Naive thymus-derived CD4-positive, alpha-beta T cell (primary cell): ENCODE measurements around the gene CD247. TPM values are rescaled to one million over a fixed set of nuclear protein-coding genes. Genes with fewer than 3 reads are reported as not detected.

Experiments used
- ATAC-seq: fragments of 150-1000 bp; cut with Tn5 transposase; 2 replicates; pipeline ENCODE4 v1.10.0; 2021; ENCODE audit warnings: mild to moderate bottlenecking, moderate library complexity
- CTCF ChIA-PET: fragments of 350-600 bp; sonication (Branson Sonifier 250); formaldehyde crosslinking; loops from one replicate; lab custom pipeline; 2021; ENCODE audit warnings: antibody characterized with exemption; lab: Charles Lee
- POLR2A ChIA-PET: fragments of 350-600 bp; sonication (Branson Sonifier 250); formaldehyde crosslinking; loops from one replicate; lab custom pipeline; 2021; ENCODE audit warnings: antibody characterized with exemption, inconsistent platforms; lab: Charles Lee
- DNase-seq, 9 donors: peaks; one replicate each; pipeline versions ENCODE4 v3.0.0 to v3.0.0-alpha.2; 2020 to 2022; ENCODE audit warnings: mixed read lengths in 1 of 9
- H3K27ac ChIP-seq: one replicate; pipeline ENCODE4 v1.7.0; 2013; ENCODE audit warnings: mild to moderate bottlenecking, low read depth, low read length, moderate library complexity
- H3K27me3 ChIP-seq, 2 donors: one replicate each; pipeline ENCODE4 v1.7.0; 2013; ENCODE audit warnings: low read length in 2 of 2, mild to moderate bottlenecking in 2 of 2, moderate library complexity in 2 of 2; ENCODE audit not compliant: control insufficient read depth in 2 of 2, insufficient read depth in 2 of 2
- H3K36me3 ChIP-seq, 3 experiments: 1 replicate in 2 of 3; 2 replicates in 1 of 3; pipeline ENCODE4 v1.7.0; 2013; ENCODE audit warnings: low read length in 3 of 3, mild to moderate bottlenecking in 3 of 3, moderate library complexity in 1 of 3; ENCODE audit not compliant: insufficient read depth in 3 of 3, control insufficient read depth in 2 of 3
- H3K4me1 ChIP-seq, 2 donors: one replicate each; pipeline ENCODE4 v1.7.0; 2013; ENCODE audit warnings: low read length in 2 of 2, mild to moderate bottlenecking in 2 of 2, moderate library complexity in 1 of 2; ENCODE audit not compliant: control insufficient read depth in 2 of 2, insufficient read depth in 2 of 2
- H3K4me3 ChIP-seq: 2 replicates; pipeline ENCODE4 v1.7.0; 2013; ENCODE audit warnings: mild to moderate bottlenecking, low read length
- H3K9me3 ChIP-seq, 3 experiments: 1 replicate in 2 of 3; 2 replicates in 1 of 3; pipeline ENCODE4 v1.7.0; 2013; ENCODE audit warnings: low read length in 3 of 3; ENCODE audit not compliant: control insufficient read depth in 2 of 3
- H3K27ac Mint-ChIP-seq, 9 donors: one replicate each; pipeline ENCODE4 v1.8.0; 2020 to 2022; ENCODE audit warnings: mixed read lengths in 9 of 9, mild to moderate bottlenecking in 8 of 9, moderate library complexity in 5 of 9, inconsistent platforms in 2 of 9
- H3K27me3 Mint-ChIP-seq, 5 donors: one replicate each; pipeline ENCODE4 v1.8.0; 2021 to 2022; ENCODE audit warnings: mixed read lengths in 5 of 5, mild to moderate bottlenecking in 1 of 5
- H3K36me3 Mint-ChIP-seq, 5 donors: one replicate each; pipeline ENCODE4 v1.8.0; 2020 to 2022; ENCODE audit warnings: mixed read lengths in 5 of 5, mild to moderate bottlenecking in 3 of 5, inconsistent platforms in 1 of 5
- H3K4me1 Mint-ChIP-seq, 7 donors: one replicate each; pipeline ENCODE4 v1.8.0; 2020 to 2022; ENCODE audit warnings: mixed read lengths in 7 of 7, mild to moderate bottlenecking in 3 of 7, inconsistent platforms in 1 of 7
- H3K4me3 Mint-ChIP-seq, 10 donors: one replicate each; pipeline ENCODE4 v1.8.0; 2020 to 2022; ENCODE audit warnings: mild to moderate bottlenecking in 10 of 10, mixed read lengths in 10 of 10, moderate library complexity in 6 of 10, inconsistent platforms in 2 of 10
- H3K9me3 Mint-ChIP-seq, 11 donors: one replicate each; pipeline ENCODE4 v1.8.0; 2020 to 2022; ENCODE audit warnings: mixed read lengths in 11 of 11, mild to moderate bottlenecking in 4 of 11, inconsistent platforms in 1 of 11, moderate library complexity in 1 of 11
- intact Hi-C, 2 donors: fragments of 100-400 bp; cut with micrococcal nuclease; formaldehyde crosslinking; loops; one replicate each; pipeline ENCODE4 v1.15.1; 2023
- polyA plus RNA-seq, 2 donors: library from polyadenylated mRNA; unstranded; fragments of 300-500 nt; fragmentation: Illumina TruSeq; gene quantifications; one replicate each; pipeline ENCODE4 v1.2.3, GENCODE V29; 2021
- total RNA-seq, 6 experiments: library from RNA in 5 of 6; stranded (reverse) in 5 of 6; gene quantifications; 1 replicate in 5 of 6; 2 replicates in 1 of 6; pipeline ENCODE4 v1.2.3 and lab custom pipeline; 2021 to 2026

Gene CD247
- total and polyA plus RNA-seq, 7 experiments from 2014 or later, result 246 to 476 (median 352) TPM

DNA sequence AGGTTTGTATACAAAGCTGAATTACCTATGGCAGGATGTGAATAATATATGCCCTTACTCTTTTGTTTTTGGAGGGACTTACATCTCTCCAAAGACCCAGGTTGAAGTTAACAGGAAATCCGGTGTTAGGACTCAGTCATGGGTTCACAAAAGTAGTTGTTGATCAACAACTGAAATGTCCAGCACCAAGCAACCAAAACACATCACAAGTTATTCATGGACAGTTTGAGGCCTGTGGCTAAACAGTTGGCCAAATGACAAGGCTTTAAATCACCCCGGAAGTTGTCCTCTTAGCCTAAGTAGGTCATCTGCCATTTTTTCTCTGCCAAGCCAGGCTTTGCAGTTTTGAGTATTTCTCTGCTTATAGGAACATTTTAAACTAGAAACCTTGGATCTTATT, 89.9 kb downstream of the CD247 start:
- no peaks in the 10 kb centered on the region for H3K27me3 ChIP-seq
- H3K27me3 Mint-ChIP-seq, result no peaks in the 10 kb centered on the region
- intact Hi-C loops, result loop anchor here in 1 of 2 donors (2.0 kb wide), 1 partner anchor 14 kb away; no protein-coding TSS in a partner anchor
- ATAC-seq (peak; percentile 39), DNase-seq (no peak)
- CTCF ChIA-PET, result no interaction called here
- POLR2A ChIA-PET, result interaction anchor here (1.0 to 2.4 kb wide), 7 partner anchors 10 to 91 kb away, joined by 3 to 11 read pairs (median 4); no protein-coding TSS in a partner anchor
- H3K9me3 ChIP-seq, result no peaks in the 10 kb centered on the region
- peaks cover 4 to 25% (median 8%) of the 10 kb centered on the region in 5 donors for H3K36me3 Mint-ChIP-seq
- peaks cover 9 to 19% of the 10 kb centered on the region in 2 donors for H3K4me1 ChIP-seq
- no peak overlapping the region for H3K4me3 ChIP-seq
- H3K9me3 Mint-ChIP-seq, result peaks cover 0 to 6% (median 0%) of the 10 kb centered on the region in 11 donors
- H3K4me1 Mint-ChIP-seq, result peaks cover 16 to 77% (median 29%) of the 10 kb centered on the region in 7 donors
- peaks cover 0 to 40% (median 4%) of the 10 kb centered on the region in 3 experiments for H3K36me3 ChIP-seq
- peak overlapping the region; percentile 6 for H3K27ac ChIP-seq
- H3K4me3 Mint-ChIP-seq, result peak overlapping the region in 1 of 10 donors; percentile 14
- H3K27ac Mint-ChIP-seq, result peak overlapping the region; percentile 55 to 93 (median 76)

DNA sequence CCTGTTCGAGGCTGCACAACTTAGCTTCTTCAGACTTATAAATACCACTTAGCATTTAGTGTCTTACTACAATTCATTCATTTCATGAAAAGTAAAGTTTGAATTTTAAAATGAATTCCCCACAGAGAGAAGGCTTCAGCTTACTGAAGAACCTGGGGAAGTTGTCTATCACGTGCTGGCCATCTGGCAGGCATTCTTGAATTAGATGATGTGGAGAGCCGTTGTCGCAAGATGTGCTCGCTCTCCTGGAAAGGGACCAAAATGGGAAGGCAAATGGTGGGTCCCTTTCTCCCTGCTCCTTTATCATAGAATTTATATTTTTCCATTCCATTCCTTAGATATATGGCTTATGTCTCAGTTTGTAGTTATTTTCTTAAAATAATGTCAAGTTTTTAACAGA, 90.5 kb downstream of the CD247 start:
- POLR2A ChIA-PET, result interaction anchor here (1.0 to 1.8 kb wide), 5 partner anchors 9 to 56 kb away, joined by 3 to 5 read pairs (median 3); no protein-coding TSS in a partner anchor
- Mint-ChIP-seq H3K27me3 (no peaks in the 10 kb centered on the region), H3K4me3 (peak overlapping the region in 1 of 10 donors; percentile 14), H3K9me3 (peaks cover 0 to 6% (median 0%) of the 10 kb centered on the region in 11 donors), H3K4me1 (peaks cover 13 to 77% (median 26%) of the 10 kb centered on the region in 7 donors), H3K36me3 (peaks cover 3 to 20% (median 6%) of the 10 kb centered on the region in 5 donors), H3K27ac (peak overlapping the region in 8 of 9 donors; percentile 65 to 93 (median 80))
- H3K4me1 ChIP-seq, result peaks cover 9 to 19% of the 10 kb centered on the region in 2 donors
- H3K27ac ChIP-seq, result no peak overlapping the region
- CTCF ChIA-PET, result no interaction called here
- ATAC-seq, result no peak
- no peaks in the 10 kb centered on the region for H3K27me3 ChIP-seq
- no peaks in the 10 kb centered on the region for H3K9me3 ChIP-seq
- H3K36me3 ChIP-seq, result peaks cover 0 to 34% (median 3%) of the 10 kb centered on the region in 3 experiments
- no peak for DNase-seq
- no peak overlapping the region for H3K4me3 ChIP-seq
- intact Hi-C loops, result loop anchor here in 1 of 2 donors (2.0 kb wide), 1 partner anchor 15 kb away; no protein-coding TSS in a partner anchor

DNA sequence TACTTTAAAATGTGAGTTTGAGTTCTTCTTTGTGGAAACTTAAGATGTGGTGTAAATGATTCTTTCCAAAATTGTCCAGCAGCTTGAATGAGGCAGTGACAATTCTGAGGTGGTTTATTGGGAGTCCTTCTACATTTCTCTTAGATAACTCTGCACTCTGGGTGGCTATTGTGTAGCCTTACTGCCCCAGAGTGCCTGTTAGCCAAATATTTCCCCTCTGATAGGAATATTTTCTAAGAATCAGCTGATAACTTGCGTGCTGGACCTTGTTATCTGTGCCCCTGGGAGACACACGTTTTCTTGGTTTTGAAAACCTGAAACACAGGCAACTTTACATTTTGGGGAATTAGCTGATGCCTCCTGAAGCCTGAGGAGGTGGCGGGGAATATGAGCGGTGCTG, 91.6 kb downstream of the CD247 start:
- Histone ChIP-seq H3K4me1 (peaks cover 9 to 19% of the 10 kb centered on the region in 2 donors), H3K27me3 (no peaks in the 10 kb centered on the region), H3K9me3 (no peaks in the 10 kb centered on the region), H3K36me3 (peaks cover 0 to 23% (median 0%) of the 10 kb centered on the region in 3 experiments), H3K27ac (no peak overlapping the region), H3K4me3 (no peak overlapping the region)
- ChIA-PET POLR2A (interaction anchor here (1.0 kb wide), 1 partner anchor 11 kb away, joined by 3 read pairs; no protein-coding TSS in a partner anchor), CTCF (interaction anchor here (0.8 kb wide), 1 partner anchor 159 kb away, joined by 3 read pairs; no protein-coding TSS in a partner anchor)
- H3K27me3 Mint-ChIP-seq, result no peaks in the 10 kb centered on the region
- DNase-seq, result no peak
- peak overlapping the region in 1 of 10 donors; percentile 4 for H3K4me3 Mint-ChIP-seq
- peaks cover 11 to 74% (median 26%) of the 10 kb centered on the region in 7 donors for H3K4me1 Mint-ChIP-seq
- intact Hi-C loops, result no loop called here
- no peak for ATAC-seq
- peaks cover 4 to 15% (median 6%) of the 10 kb centered on the region in 5 donors for H3K36me3 Mint-ChIP-seq
- peaks cover 0 to 6% (median 0%) of the 10 kb centered on the region in 11 donors for H3K9me3 Mint-ChIP-seq
- H3K27ac Mint-ChIP-seq, result peak overlapping the region in 8 of 9 donors; percentile 65 to 89 (median 78)

- Histone ChIP-seq H3K36me3 (peaks cover 0 to 11% (median 0%) of the 10 kb centered on the region in 3 experiments), H3K9me3 (no peaks in the 10 kb centered on the region), H3K27ac (peak overlapping the region; percentile 31), H3K4me3 (no peak overlapping the region), H3K27me3 (no peaks in the 10 kb centered on the region), H3K4me1 (peaks cover 9 to 19% of the 10 kb centered on the region in 2 donors)
- ATAC-seq (no peak), DNase-seq (no peak)
- Mint-ChIP-seq H3K27me3 (no peaks in the 10 kb centered on the region), H3K4me3 (no peak overlapping the region), H3K27ac (peak overlapping the region in 7 of 9 donors; percentile 47 to 79 (median 67)), H3K9me3 (peaks cover 0 to 6% (median 0%) of the 10 kb centered on the region in 11 donors), H3K4me1 (peaks cover 4 to 63% (median 22%) of the 10 kb centered on the region in 7 donors), H3K36me3 (peaks cover 0 to 5% (median 4%) of the 10 kb centered on the region in 5 donors)
- intact Hi-C loops, result loop anchor here in 1 of 2 donors (1.0 kb wide), 1 partner anchor 11 kb away; no protein-coding TSS in a partner anchor
- POLR2A ChIA-PET, result interaction anchor here (0.6 to 1.7 kb wide), 8 partner anchors 12 to 317 kb away, joined by 3 to 9 read pairs (median 3); partner anchors contain the start of gene CREG1
- CTCF ChIA-PET, result interaction anchor here (0.7 to 1.1 kb wide), 3 partner anchors 16 to 127 kb away, joined by 3 read pairs; no protein-coding TSS in a partner anchor
These were observed 92.8 kb downstream of the CD247 start for GRCh38 chr1:167425482-167425881.

DNA sequence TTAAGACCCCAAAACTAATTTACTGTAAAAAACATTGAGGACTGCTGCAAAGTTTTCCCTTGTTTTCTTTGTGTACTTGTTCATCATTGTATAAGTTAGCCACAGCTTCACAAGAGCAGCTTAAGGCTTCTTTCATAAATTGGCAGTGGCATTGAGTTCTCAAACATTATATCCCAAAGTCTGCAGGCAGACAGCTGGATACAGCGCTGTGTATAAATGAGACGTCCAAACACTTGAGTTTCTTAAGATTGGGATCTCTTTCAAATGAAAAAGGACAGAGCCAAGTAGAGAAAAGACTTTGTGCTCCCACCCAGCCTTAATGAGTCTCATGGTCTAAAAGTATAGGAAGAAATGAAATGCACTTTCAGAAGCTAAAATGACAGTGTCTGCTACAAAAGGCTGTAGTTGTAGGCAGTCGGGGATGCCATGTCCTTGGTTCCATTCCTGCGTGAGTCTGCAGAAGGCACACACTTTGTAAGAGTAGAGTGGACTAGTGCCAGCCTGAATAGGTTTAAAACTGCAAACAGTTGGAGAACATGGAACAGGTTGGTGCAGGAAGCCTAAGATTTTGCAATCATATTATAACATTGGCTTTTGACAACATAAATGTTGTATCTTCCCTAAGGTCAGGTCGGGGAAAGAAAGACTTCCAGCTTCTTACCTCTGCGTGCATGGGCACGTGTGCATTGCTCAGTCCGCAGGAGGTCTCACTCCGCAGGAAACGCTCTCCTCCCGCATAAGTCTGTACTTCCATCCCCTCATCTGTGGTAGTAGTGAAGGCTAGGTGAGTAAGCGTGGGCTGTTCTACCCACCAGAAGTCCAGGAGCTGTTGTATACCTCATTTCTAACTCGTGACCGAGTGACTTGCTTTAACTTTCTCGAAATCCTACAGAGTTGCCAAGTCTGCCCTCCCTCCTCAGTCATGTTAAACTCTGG, 94.4 kb downstream of the CD247 start:
- Mint-ChIP-seq H3K36me3 (peaks cover 0 to 4% (median 0%) of the 10 kb centered on the region in 5 donors), H3K27me3 (no peaks in the 10 kb centered on the region), H3K4me3 (no peak overlapping the region), H3K9me3 (peaks cover 0 to 4% (median 0%) of the 10 kb centered on the region in 11 donors), H3K4me1 (peaks cover 2 to 52% (median 12%) of the 10 kb centered on the region in 7 donors), H3K27ac (peak overlapping the region; percentile 5 to 84 (median 70))
- Histone ChIP-seq H3K36me3 (no peaks in the 10 kb centered on the region), H3K9me3 (no peaks in the 10 kb centered on the region), H3K4me3 (no peak overlapping the region), H3K4me1 (peaks cover 5 to 13% of the 10 kb centered on the region in 2 donors), H3K27me3 (no peaks in the 10 kb centered on the region), H3K27ac (no peak overlapping the region)
- ATAC-seq, result no peak
- ChIA-PET CTCF (no interaction called here), POLR2A (interaction anchor here (0.7 to 1.7 kb wide), 7 partner anchors 10 to 110 kb away, joined by 3 to 9 read pairs (median 3); no protein-coding TSS in a partner anchor)
- DNase-seq, result no peak
- intact Hi-C loops, result no loop called here

GRCh38 chr1:167420510-167420909, 97.8 kb downstream of the CD247 start:
- Mint-ChIP-seq H3K4me1 (peaks cover 0 to 25% (median 4%) of the 10 kb centered on the region in 7 donors), H3K36me3 (peaks cover 0 to 11% (median 6%) of the 10 kb centered on the region in 5 donors), H3K27ac (peak overlapping the region in 1 of 9 donors; percentile 31), H3K4me3 (no peak overlapping the region), H3K27me3 (no peaks in the 10 kb centered on the region), H3K9me3 (no peaks in the 10 kb centered on the region)
- ChIA-PET CTCF (no interaction called here), POLR2A (interaction anchor here (1.1 kb wide), 1 partner anchor 10 kb away, joined by 4 read pairs; no protein-coding TSS in a partner anchor)
- ATAC-seq (no peak), DNase-seq (no peak)
- H3K9me3 ChIP-seq, result no peaks in the 10 kb centered on the region
- H3K36me3 ChIP-seq, result peaks cover 0 to 3% (median 0%) of the 10 kb centered on the region in 3 experiments
- no peak overlapping the region for H3K4me3 ChIP-seq
- no peak overlapping the region for H3K27ac ChIP-seq
- no peaks in the 10 kb centered on the region for H3K27me3 ChIP-seq
- H3K4me1 ChIP-seq, result no peaks in the 10 kb centered on the region
- intact Hi-C loops, result no loop called here
